HCT116 (cell line): ENCODE data around the gene DAP.

Experiments
- ATF3 ChIP-seq: IDR thresholded peaks from 2 replicates; pipeline ENCODE4 v1.6.1; 2012
- EZH2 ChIP-seq: fragments of 200-600 bp; sonication (generic); IDR thresholded peaks from 2 replicates; pipeline ENCODE4 v1.6.1; 2017; ENCODE audit warnings: antibody characterized with exemption, mixed run types
- MAX ChIP-seq: IDR thresholded peaks from 2 replicates; pipeline ENCODE4 v1.6.1; 2012
- POLR2A ChIP-seq: IDR thresholded peaks from 2 replicates; pipeline ENCODE4 v1.7.0; 2011; ENCODE audit warnings: borderline replicate concordance; ENCODE audit not compliant: insufficient read depth, insufficient read length; ENCODE audit errors: extremely low read depth
- POLR2AphosphoS5 ChIP-seq: IDR thresholded peaks from 2 replicates; pipeline ENCODE4 v1.6.1; 2011; ENCODE audit warnings: mild to moderate bottlenecking, low read depth, low read length, moderate library complexity
- RAD21 ChIP-seq: IDR thresholded peaks from 2 replicates; pipeline ENCODE4 v1.6.1; 2012; ENCODE audit warnings: low read depth, mild to moderate bottlenecking
- REST ChIP-seq: IDR thresholded peaks from 2 replicates; pipeline ENCODE4 v1.6.1; 2012; ENCODE audit warnings: low read depth
- SP1 ChIP-seq: IDR thresholded peaks from 2 replicates; pipeline ENCODE4 v1.6.1; 2012; ENCODE audit warnings: low read depth
- TCF7L2 ChIP-seq: IDR thresholded peaks from 2 replicates; pipeline ENCODE4 v1.7.0; 2011; ENCODE audit warnings: borderline replicate concordance, inconsistent platforms; ENCODE audit not compliant: insufficient read depth, insufficient read length; ENCODE audit errors: extremely low read depth
- YY1 ChIP-seq: IDR thresholded peaks from 2 replicates; pipeline ENCODE4 v1.6.1; 2011; ENCODE audit warnings: low read length, low read depth, moderate library complexity, mild to moderate bottlenecking; ENCODE audit not compliant: insufficient replicate concordance; ENCODE audit errors: extremely low read depth

GRCh38 chr5:10695055-10695649 is 65.9 kb downstream of the DAP start:
- TF ChIP-seq REST (no peak), MAX (no peak), RAD21 (peak; percentile 93), EZH2 (no peak), POLR2AphosphoS5 (no peak), SP1 (no peak), YY1 (peak; percentile 42), TCF7L2 (no peak), POLR2A (no peak), ATF3 (no peak)
